Activated T-helper 1 cell treated with Interleukin-2 at 50 U/mL for 16 hours (primary cell): Measurements from ENCODE around the gene HSD17B2.
"Not testable (repeated sequence)": the region's sequence is repeated elsewhere in the genome, so short reads cannot be mapped to it uniquely, and the experiment has no call there.

ENCODE experiments used
- DNase-seq: peaks from one replicate; pipeline ENCODE4 v3.0.0-alpha.2; 2020; ENCODE audit warnings: low read depth

Gene HSD17B2

GRCh38 chr16:82034981-82035612 is at the start of gene HSD17B2:
Gene HSD17B2 (plus strand): TSS chr16:82035253. CDS start chr16:82035425, 172 bp downstream.
- no peak for DNase-seq

- DNase-seq: no peak
These were observed 47.9 kb upstream of the HSD17B2 start for GRCh38 chr16:81987121-81987520.

GRCh38 chr16:81987706-81988105 is 47.3 kb upstream of the HSD17B2 start:
- DNase-seq: no peak

- no peak for DNase-seq
These were observed 42.2 kb upstream of the HSD17B2 start for GRCh38 chr16:81992859-81993258.

GRCh38 chr16:81994485-81994884 is 40.6 kb upstream of the HSD17B2 start:
- no peak for DNase-seq

GRCh38 chr16:81995651-81996050 is 39.4 kb upstream of the HSD17B2 start:
- no peak for DNase-seq

DNA sequence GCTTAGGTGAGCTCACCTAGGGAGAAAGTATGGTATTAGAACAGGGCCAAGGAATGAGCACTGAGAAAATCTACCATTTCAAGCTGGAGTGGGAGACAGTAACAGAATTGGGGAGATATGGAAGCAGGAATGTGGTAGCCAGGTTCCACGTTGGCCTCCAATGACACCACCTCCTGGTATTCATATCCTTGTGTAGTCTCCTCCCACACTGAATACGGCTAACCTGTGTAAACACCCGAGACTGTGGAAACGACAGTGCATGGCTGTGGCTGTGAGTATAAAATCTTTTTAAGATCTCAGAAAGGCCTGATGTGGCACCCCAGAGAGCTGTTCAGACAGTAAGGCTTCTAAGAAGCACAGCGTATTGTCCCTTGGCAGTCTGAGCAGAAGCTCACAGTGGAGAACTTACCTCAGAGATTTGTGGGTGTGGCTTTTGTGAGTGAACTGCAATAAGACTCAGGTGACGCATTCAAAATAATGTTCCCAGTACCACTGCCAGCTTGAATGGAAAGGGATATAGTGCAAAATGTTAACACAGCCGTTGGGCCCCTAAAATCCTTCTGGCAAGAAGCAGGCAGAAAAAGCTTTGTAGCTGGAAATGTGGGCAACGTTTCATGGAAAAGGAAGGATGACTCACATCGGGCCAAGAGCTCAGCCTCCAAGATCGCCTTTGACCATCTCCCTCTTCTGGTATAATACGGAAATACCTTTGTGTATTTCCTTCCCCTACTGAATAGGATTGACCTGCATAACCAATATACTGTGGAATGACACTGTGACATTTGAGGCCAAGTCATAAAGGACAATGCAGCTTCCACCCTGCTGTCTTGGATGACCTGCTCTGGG is 38.2 kb upstream of the HSD17B2 start:
- no peak for DNase-seq

GRCh38 chr16:81997738-81998137 is 37.3 kb upstream of the HSD17B2 start:
- DNase-seq: no peak

- no peak for DNase-seq
These were observed 32.2 kb upstream of the HSD17B2 start for GRCh38 chr16:82002831-82003230.

DNA sequence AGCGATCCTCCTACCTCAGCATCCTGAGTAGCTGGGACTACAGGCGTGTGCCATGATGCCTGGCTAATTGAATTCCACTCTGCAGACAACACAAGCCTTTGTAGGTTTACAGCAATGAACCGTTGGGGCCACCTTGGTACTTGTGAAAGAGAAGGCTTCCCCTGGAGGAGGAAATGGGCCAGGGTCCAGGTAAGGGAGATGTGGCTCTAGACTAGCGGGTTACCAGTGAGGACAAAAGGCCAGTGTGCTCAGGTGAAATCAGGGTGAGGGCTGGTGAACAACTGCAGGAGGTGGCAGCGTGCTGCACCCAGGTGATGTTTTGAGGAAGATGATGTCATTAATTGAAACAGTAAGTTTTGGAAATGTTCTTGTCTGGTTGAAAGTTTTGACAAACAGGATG is 30.5 kb upstream of the HSD17B2 start:
- DNase-seq: no peak

GRCh38 chr16:82005027-82005830 is 29.8 kb upstream of the HSD17B2 start:
- DNase-seq: no peak

- no peak for DNase-seq
These were observed 29.0 kb upstream of the HSD17B2 start for GRCh38 chr16:82006036-82006435.

DNA sequence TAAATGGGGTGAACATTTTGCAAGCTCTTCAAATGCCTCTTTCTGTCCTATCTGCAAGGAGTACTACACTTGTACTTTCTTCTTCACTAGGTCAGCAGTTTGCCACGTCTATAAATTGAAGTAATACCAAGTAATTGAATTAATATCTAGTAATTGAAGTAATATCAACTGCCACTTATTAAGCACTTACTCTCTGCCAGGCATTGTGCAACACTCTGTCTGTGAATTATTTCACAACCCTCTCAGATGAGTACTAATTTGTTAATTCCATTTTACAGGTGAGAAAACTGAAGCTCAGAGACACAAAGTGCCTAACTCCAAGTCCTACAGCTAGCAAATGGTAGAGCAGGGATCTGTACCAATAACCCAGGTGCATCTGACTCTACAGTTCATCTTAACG is 27.9 kb upstream of the HSD17B2 start:
- no peak for DNase-seq

- no peak for DNase-seq
These were observed 26.0 kb upstream of the HSD17B2 start for GRCh38 chr16:82008957-82009592.

DNA sequence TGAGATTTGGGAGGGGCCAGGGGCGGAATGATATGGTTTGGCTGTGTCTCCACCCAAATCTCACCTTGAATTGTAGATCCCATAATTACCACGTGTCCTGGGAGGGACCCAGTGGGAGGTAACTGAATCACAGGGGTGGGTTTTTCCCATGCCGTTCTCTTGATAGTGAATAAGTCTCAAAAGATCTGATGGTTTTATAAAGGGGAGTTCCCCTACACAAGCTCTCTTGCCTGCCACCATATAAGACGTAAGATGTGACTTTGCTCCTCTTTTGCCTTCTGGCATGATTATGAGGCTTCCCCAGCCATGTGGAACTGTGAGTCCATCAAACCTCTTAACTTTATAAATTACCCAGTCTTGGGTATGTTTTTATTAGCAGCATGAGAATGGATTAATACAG is 25.3 kb upstream of the HSD17B2 start:
- not testable (repeated sequence) for DNase-seq

DNA sequence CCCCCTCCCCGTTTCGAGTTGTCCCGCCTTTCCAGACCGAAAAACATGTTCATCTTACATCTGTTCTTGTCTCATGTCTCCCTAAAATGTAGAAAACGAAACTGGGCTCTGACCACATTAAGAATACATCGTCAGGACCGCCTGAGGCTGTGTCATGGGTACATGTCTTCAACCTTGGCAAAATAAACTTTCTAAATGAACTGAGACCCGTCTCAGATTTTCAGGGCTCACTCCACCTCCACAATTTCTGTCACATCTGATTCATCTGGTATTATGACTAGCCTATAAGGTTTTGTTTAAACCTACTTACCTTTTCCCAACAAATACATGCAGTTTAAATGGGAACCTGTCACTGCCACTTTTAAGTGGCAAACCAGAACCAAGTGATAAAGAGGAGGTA is 24.4 kb upstream of the HSD17B2 start:
- DNase-seq: no peak

GRCh38 chr16:82011199-82011641 is 23.8 kb upstream of the HSD17B2 start, which contains the start of gene SDR42E1:
Gene SDR42E1 (minus strand): TSS chr16:82011470. CDS start chr16:82000858, 10,612 bp downstream.
- DNase-seq: peak; percentile 46

DNA sequence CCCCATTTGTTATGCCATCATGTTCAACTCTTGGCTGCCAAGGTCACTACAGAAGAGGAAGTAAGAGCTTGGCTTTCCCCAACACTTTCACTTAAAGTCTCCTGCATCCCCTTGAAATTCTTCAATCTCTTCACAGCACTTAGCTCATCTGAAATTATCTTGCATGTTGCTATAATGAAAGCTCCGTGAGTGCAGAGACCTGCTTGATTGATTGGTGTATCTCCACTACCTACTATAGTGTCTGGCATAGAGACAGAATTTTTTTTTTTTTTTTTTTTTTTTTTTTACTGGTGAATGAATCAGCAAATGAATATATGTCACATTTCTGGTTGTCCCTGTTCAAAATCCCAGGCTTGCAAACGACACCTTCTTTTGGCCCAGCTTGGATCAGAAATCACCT is 21.9 kb upstream of the HSD17B2 start:
- no peak for DNase-seq

GRCh38 chr16:82016263-82016662 is 18.8 kb upstream of the HSD17B2 start:
- DNase-seq: no peak

DNA sequence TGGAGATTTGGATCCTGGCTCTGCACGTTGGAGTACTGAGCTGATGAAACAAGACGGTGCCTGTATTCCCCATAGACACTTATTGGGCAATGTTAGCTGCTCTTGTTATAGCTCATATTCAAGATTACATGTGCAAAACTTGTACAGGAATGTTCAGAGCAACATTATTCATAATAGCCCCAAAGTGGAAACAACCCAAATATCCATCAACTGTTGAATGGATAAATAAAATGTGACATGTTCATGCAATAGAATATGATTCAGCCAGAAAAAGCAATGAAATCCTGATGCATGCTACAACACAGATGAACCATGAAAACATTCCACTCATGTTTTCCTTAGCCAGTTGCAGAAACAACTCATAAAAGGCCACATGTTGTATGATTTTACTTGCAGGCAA is 18.1 kb upstream of the HSD17B2 start:
- no peak for DNase-seq

GRCh38 chr16:82017911-82018568 is 17.0 kb upstream of the HSD17B2 start:
- no peak for DNase-seq
